Measurements from ENCODE around the gene MRPL48.
"Not testable (repeated sequence)": the region's sequence is repeated elsewhere in the genome, so short reads cannot be mapped to it uniquely, and the experiment has no call there.

The MRPL48 gene

GRCh38 chr11:73760135-73760678 lies 27.5 kb upstream of the MRPL48 start:
- TF ChIP-seq ZFX (IDR thresholded peaks at IDR 0.05; ENCODE audit: borderline replicate concordance), result no peak
- no peak for TF ChIP-seq CTCF (IDR thresholded peaks at IDR 0.05)
- H3K27ac ChIP-seq, result peak overlapping the region; percentile 80

- peak within 1 kb of the TSS; percentile 80 for H3K27ac ChIP-seq
- TF ChIP-seq CTCF (IDR thresholded peaks at IDR 0.05), result peak; percentile 34
- no peak for TF ChIP-seq ZFX (IDR thresholded peaks at IDR 0.05; ENCODE audit: borderline replicate concordance)
These were observed 26.8 kb upstream of the MRPL48 start, which contains the start of gene RAB6A for GRCh38 chr11:73760679-73761402. Gene RAB6A, minus strand, starts transcription at chr11:73761074. Its CDS starts 439 bp downstream, at chr11:73760635.

GRCh38 chr11:73761403-73761945 lies 26.2 kb upstream of the MRPL48 start:
- TF ChIP-seq ZFX (IDR thresholded peaks at IDR 0.05; ENCODE audit: borderline replicate concordance), result no peak
- TF ChIP-seq CTCF (IDR thresholded peaks at IDR 0.05), result no peak; the same call in 1 of the 2 replicates
- H3K27ac ChIP-seq, result peak overlapping the region; percentile 80

GRCh38 chr11:73762732-73763131 lies 24.9 kb upstream of the MRPL48 start:
- TF ChIP-seq ZFX (IDR thresholded peaks at IDR 0.05; ENCODE audit: borderline replicate concordance) (no peak), CTCF (IDR thresholded peaks at IDR 0.05) (no peak)
- H3K27ac ChIP-seq, result no peak overlapping the region

GRCh38 chr11:73766763-73767162 lies 20.9 kb upstream of the MRPL48 start:
- H3K27ac ChIP-seq, result no peak overlapping the region
- TF ChIP-seq ZFX (IDR thresholded peaks at IDR 0.05; ENCODE audit: borderline replicate concordance) (no peak), CTCF (IDR thresholded peaks at IDR 0.05) (no peak)

GRCh38 chr11:73770811-73771210 lies 16.9 kb upstream of the MRPL48 start:
- not testable (repeated sequence) for H3K27ac ChIP-seq

GRCh38 chr11:73779084-73779902 lies 8.4 kb upstream of the MRPL48 start:
- peak overlapping the region; percentile 98 for H3K27ac ChIP-seq
- TF ChIP-seq CTCF (IDR thresholded peaks at IDR 0.05) (no peak), ZFX (IDR thresholded peaks at IDR 0.05; ENCODE audit: borderline replicate concordance) (no peak)

Measured in 22Rv1 (cell line).